KG1 (cell line): ENCODE measurements around the gene TMEM218.
A peak's percentile ranks its signal among the peaks of the same experiment; 100 is the strongest.
"Not testable (repeated sequence)": the region's sequence is repeated elsewhere in the genome, so short reads cannot be mapped to it uniquely, and the experiment has no call there.

Source experiments
- DNase-seq: peaks from one replicate; lab custom pipeline; 2025; lab: John Stamatoyannopoulos, UW

TMEM218 gene

GRCh38 chr11:125075900-125076317 is 35.5 kb downstream of the TMEM218 start:
- DNase-seq: no peak

GRCh38 chr11:125075242-125075625 is 36.2 kb downstream of the TMEM218 start:
- DNase-seq: no peak

GRCh38 chr11:125074511-125075241 is 36.8 kb downstream of the TMEM218 start:
- no peak for DNase-seq

- DNase-seq: no peak
Measured at GRCh38 chr11:125073616-125074483, 37.6 kb downstream of the TMEM218 start.

- DNase-seq: no peak
Measured at GRCh38 chr11:125072961-125073590, 38.4 kb downstream of the TMEM218 start.

GRCh38 chr11:125072218-125072960 is 39.0 kb downstream of the TMEM218 start:
- no peak for DNase-seq

GRCh38 chr11:125071846-125072217 is 39.6 kb downstream of the TMEM218 start:
- DNase-seq: no peak

GRCh38 chr11:125071435-125071834 is 40.0 kb downstream of the TMEM218 start:
- DNase-seq: no peak

- DNase-seq: peak; percentile 95
Measured at GRCh38 chr11:125070699-125071254, 40.6 kb downstream of the TMEM218 start.

GRCh38 chr11:125069796-125070195 is 41.6 kb downstream of the TMEM218 start:
- no peak for DNase-seq

GRCh38 chr11:125069008-125069407 is 42.4 kb downstream of the TMEM218 start:
- DNase-seq: no peak

GRCh38 chr11:125068368-125068767 is 43.1 kb downstream of the TMEM218 start:
- DNase-seq: no peak

- no peak for DNase-seq
Measured at GRCh38 chr11:125064070-125064469, 47.4 kb downstream of the TMEM218 start.

- no peak for DNase-seq
Measured at GRCh38 chr11:125063429-125064043, 47.9 kb downstream of the TMEM218 start.

- DNase-seq: peak; percentile 38
Measured at GRCh38 chr11:125062931-125063428, 48.4 kb downstream of the TMEM218 start, which contains the start of gene SLC37A2. SLC37A2 (plus strand) TSS chr11:125063305; CDS start chr11:125063368, 63 bp downstream.

- no peak for DNase-seq
Measured at GRCh38 chr11:125062218-125062930, 49.1 kb downstream of the TMEM218 start.

- DNase-seq: no peak
Measured at GRCh38 chr11:125061281-125061680, 50.1 kb downstream of the TMEM218 start.

GRCh38 chr11:125057693-125058016 is 53.8 kb downstream of the TMEM218 start:
- DNase-seq: no peak

GRCh38 chr11:125056931-125057692 is 54.3 kb downstream of the TMEM218 start:
- no peak for DNase-seq

GRCh38 chr11:125056111-125056510 is 55.3 kb downstream of the TMEM218 start:
- DNase-seq: not testable (repeated sequence)
